GM10266 (cell line): ENCODE data around the gene ATP11A.
A peak's percentile ranks its signal among the peaks of the same experiment; 100 is the strongest.

Experiments
- DNase-seq: peaks from one replicate; pipeline ENCODE4 v3.0.0; 2012; ENCODE audit errors: extremely low spot score
- CTCF ChIP-seq: IDR thresholded peaks from 2 replicates; pipeline ENCODE4 v1.5.1; 2012; ENCODE audit warnings: mild to moderate bottlenecking, low read depth; ENCODE audit not compliant: control insufficient read depth, insufficient read depth; ENCODE audit errors: missing control alignments

ATP11A gene

GRCh38 chr13:112722433-112723263 is 32.8 kb downstream of the ATP11A start:
- DNase-seq, result no peak
- no peak for TF ChIP-seq CTCF

GRCh38 chr13:112723771-112724170 is 33.9 kb downstream of the ATP11A start:
- TF ChIP-seq CTCF, result no peak
- no peak for DNase-seq

GRCh38 chr13:112724788-112725345 is 35.0 kb downstream of the ATP11A start:
- no peak for DNase-seq
- TF ChIP-seq CTCF, result no peak

- peak; percentile 61 for DNase-seq
Observed at GRCh38 chr13:112725346-112726015, 35.6 kb downstream of the ATP11A start.

GRCh38 chr13:112726016-112726767 is 36.4 kb downstream of the ATP11A start:
- no peak for TF ChIP-seq CTCF
- DNase-seq, result no peak

More at GRCh38 chr13:112725346-112726015, 35.6 kb downstream of the ATP11A start:
- TF ChIP-seq CTCF, result no peak

GRCh38 chr13:112727581-112727980 is 37.7 kb downstream of the ATP11A start:
- TF ChIP-seq CTCF, result no peak

More at GRCh38 chr13:112727581-112727980, 37.7 kb downstream of the ATP11A start:
- no peak for DNase-seq
